ENCODE results near the gene OR5H14.
"Not testable (repeated sequence)": the region's sequence is repeated elsewhere in the genome, so short reads cannot be mapped to it uniquely, and the experiment has no call there.

OR5H14 gene

DNA sequence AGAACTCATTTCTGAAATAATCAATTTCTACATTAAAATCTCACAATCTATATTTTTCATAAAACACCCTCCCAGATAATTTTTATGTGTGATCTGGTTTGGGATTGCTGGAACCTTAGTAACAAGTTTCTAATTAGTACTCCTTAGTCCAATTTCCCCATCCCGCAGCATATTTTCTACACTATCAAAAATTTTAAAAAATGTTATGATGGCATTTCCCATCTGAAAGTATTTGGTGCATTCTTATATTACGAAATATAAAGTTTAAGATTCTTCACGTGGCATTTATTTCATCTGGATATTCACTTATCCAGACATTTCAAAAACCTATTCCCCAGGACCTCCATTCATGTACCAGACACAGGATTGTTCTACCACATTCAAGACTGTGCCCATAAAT, 1.5 kb downstream of the OR5H14 start:
- no peaks in the 10 kb centered on the region for H3F3A ChIP-seq (ENCODE audit: insufficient read depth, low read length)
- H3K9ac ChIP-seq (ENCODE audit: low read length): no peak overlapping the region
- no peaks in the 10 kb centered on the region for H3K9me2 ChIP-seq (ENCODE audit: low read depth, low read length)
- H2AFZ ChIP-seq (ENCODE audit: low read length): no peak overlapping the region
- no peak overlapping the region for H3K27ac ChIP-seq (ENCODE audit: low read depth, low read length, poor library complexity, severe bottlenecking)
- no peaks in the 10 kb centered on the region for H3K36me3 ChIP-seq (ENCODE audit: insufficient read depth, low read length)
- H3K9me3 ChIP-seq (ENCODE audit: low read length): no peaks in the 10 kb centered on the region
- H3K79me2 ChIP-seq (ENCODE audit: insufficient read depth, low read length): no peaks in the 10 kb centered on the region
- H3K4me2 ChIP-seq (ENCODE audit: low read length): no peak overlapping the region
- H3K4me3 ChIP-seq (ENCODE audit: low read depth, low read length, poor library complexity, severe bottlenecking): no peak overlapping the region
- TF ChIP-seq EZH2 (IDR thresholded peaks at IDR 0.05; ENCODE audit: borderline replicate concordance, low read length): no peak
- TF ChIP-seq CTCF (IDR thresholded peaks at IDR 0.05; ENCODE audit: low read length): no peak
- no peaks in the 10 kb centered on the region for H4K20me1 ChIP-seq (ENCODE audit: insufficient read depth, low read length)
- H3K4me1 ChIP-seq (ENCODE audit: insufficient read depth, low read length, severe bottlenecking): no peaks in the 10 kb centered on the region
- H3K27me3 ChIP-seq (ENCODE audit: insufficient read depth, low read length): no peaks in the 10 kb centered on the region

GRCh38 chr3:98149456-98149855, 2.2 kb downstream of the OR5H14 start:
- H3K27me3 ChIP-seq (ENCODE audit: insufficient read depth, low read length); H3K4me1 ChIP-seq (ENCODE audit: insufficient read depth, low read length, severe bottlenecking); H3K36me3 ChIP-seq (ENCODE audit: insufficient read depth, low read length); H4K20me1 ChIP-seq (ENCODE audit: insufficient read depth, low read length); H3K4me2 ChIP-seq (ENCODE audit: low read length); H3K9me2 ChIP-seq (ENCODE audit: low read depth, low read length); H2AFZ ChIP-seq (ENCODE audit: low read length); H3K4me3 ChIP-seq (ENCODE audit: low read depth, low read length, poor library complexity, severe bottlenecking); H3K27ac ChIP-seq (ENCODE audit: low read depth, low read length, poor library complexity, severe bottlenecking); H3K9ac ChIP-seq (ENCODE audit: low read length); H3F3A ChIP-seq (ENCODE audit: insufficient read depth, low read length); H3K79me2 ChIP-seq (ENCODE audit: insufficient read depth, low read length); H3K9me3 ChIP-seq (ENCODE audit: low read length): not testable (repeated sequence)

GRCh38 chr3:98151241-98151640, 4.0 kb downstream of the OR5H14 start:
- Histone ChIP-seq H3K27ac (ENCODE audit: low read depth, low read length, poor library complexity, severe bottlenecking) (no peak overlapping the region), H3K9me3 (ENCODE audit: low read length) (no peaks in the 10 kb centered on the region), H3F3A (ENCODE audit: insufficient read depth, low read length) (no peaks in the 10 kb centered on the region), H2AFZ (ENCODE audit: low read length) (no peak overlapping the region), H3K79me2 (ENCODE audit: insufficient read depth, low read length) (no peaks in the 10 kb centered on the region), H3K27me3 (ENCODE audit: insufficient read depth, low read length) (no peaks in the 10 kb centered on the region), H4K20me1 (ENCODE audit: insufficient read depth, low read length) (no peaks in the 10 kb centered on the region), H3K36me3 (ENCODE audit: insufficient read depth, low read length) (no peaks in the 10 kb centered on the region), H3K4me2 (ENCODE audit: low read length) (no peak overlapping the region), H3K4me1 (ENCODE audit: insufficient read depth, low read length, severe bottlenecking) (no peaks in the 10 kb centered on the region), H3K9me2 (ENCODE audit: low read depth, low read length) (no peaks in the 10 kb centered on the region), H3K9ac (ENCODE audit: low read length) (no peak overlapping the region), H3K4me3 (ENCODE audit: low read depth, low read length, poor library complexity, severe bottlenecking) (no peak overlapping the region)
- TF ChIP-seq CTCF (IDR thresholded peaks at IDR 0.05; ENCODE audit: low read length): no peak
- no peak for TF ChIP-seq EZH2 (IDR thresholded peaks at IDR 0.05; ENCODE audit: borderline replicate concordance, low read length)

DNA sequence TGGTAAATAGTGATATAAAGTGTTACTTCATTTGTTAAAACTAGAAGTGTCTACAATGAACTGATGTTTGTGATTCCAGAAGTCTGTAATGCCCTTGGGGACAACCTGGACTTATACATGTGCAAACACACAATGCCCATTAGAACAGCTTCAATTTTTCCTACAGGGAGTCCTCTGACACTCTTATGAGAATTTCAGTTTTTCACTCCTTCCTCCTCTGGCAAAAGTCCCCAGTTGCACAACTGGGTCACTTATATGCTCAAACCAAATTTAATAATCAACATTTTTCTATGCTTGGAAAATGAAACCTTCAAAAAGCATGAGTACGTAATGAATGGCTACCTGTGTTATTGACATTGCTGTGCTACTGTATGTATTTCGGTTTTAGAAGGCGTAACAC, 19.1 kb downstream of the OR5H14 start, which contains the start of gene OR5H15:
Gene OR5H15 (plus strand): TSS at position 301 of the 400 bp plus-strand sequence. CDS start 2,004 bp downstream, outside the sequence.
- no peaks in the 10 kb centered on the region for H4K20me1 ChIP-seq (ENCODE audit: insufficient read depth, low read length)
- peaks cover 5% of the 10 kb centered on the region for H3K27me3 ChIP-seq (ENCODE audit: insufficient read depth, low read length)
- no peaks in the 10 kb centered on the region for H3K4me1 ChIP-seq (ENCODE audit: insufficient read depth, low read length, severe bottlenecking)
- no peak within 1 kb of the TSS for H2AFZ ChIP-seq (ENCODE audit: low read length)
- no peaks in the 10 kb centered on the region for H3K36me3 ChIP-seq (ENCODE audit: insufficient read depth, low read length)
- no peak for TF ChIP-seq EZH2 (IDR thresholded peaks at IDR 0.05; ENCODE audit: borderline replicate concordance, low read length)
- no peak for TF ChIP-seq CTCF (IDR thresholded peaks at IDR 0.05; ENCODE audit: low read length)
- H3K9me3 ChIP-seq (ENCODE audit: low read length): no peaks in the 10 kb centered on the region
- H3K9ac ChIP-seq (ENCODE audit: low read length): no peak within 1 kb of the TSS
- H3K9me2 ChIP-seq (ENCODE audit: low read depth, low read length): no peaks in the 10 kb centered on the region
- H3K79me2 ChIP-seq (ENCODE audit: insufficient read depth, low read length): no peaks in the 10 kb centered on the region
- no peak within 1 kb of the TSS for H3K4me2 ChIP-seq (ENCODE audit: low read length)
- H3F3A ChIP-seq (ENCODE audit: insufficient read depth, low read length): no peaks in the 10 kb centered on the region
- H3K4me3 ChIP-seq (ENCODE audit: low read depth, low read length, poor library complexity, severe bottlenecking): no peak within 1 kb of the TSS
- H3K27ac ChIP-seq (ENCODE audit: low read depth, low read length, poor library complexity, severe bottlenecking): no peak within 1 kb of the TSS

All from OCI-LY1 (cell line).